NCI-H128 (cell line): ENCODE data around the gene P2RX2.

Experiments used
- DNase-seq: peaks from one replicate; lab custom pipeline; 2025; ENCODE audit not compliant: unreplicated experiment; lab: John Stamatoyannopoulos, UW

P2RX2 gene

DNA sequence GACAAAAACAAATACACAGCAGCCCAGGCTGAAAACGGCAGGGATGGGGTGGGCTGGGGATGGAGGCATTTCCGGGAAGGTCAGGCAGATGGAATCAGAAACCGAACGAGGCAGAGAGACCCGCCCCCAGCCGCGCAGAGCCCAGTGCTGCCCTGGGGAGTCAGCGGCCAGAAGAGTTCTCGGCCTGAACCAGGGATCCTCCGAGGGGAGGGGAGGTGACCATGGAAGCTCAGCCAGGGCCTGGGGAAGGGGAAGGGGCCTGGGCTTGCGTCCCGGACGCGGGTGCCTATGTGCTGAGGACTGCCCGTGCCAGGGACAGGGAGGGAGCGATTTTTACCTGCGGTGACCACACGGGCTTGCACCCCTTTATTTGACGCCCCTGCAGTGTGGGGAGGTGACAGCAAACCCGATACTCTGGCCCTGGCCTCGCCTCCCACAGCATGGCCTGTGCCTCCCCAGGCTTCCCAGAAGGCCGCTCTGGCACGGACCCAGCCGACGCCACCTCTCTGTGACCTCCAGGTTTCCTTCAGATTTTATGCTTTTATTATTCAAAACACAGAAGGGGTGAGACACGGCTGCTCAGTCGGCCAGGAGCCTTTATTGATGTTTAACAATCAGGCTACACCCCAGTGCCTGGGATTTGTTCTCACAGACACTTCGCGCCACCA is 15.9 kb upstream of the P2RX2 start:
- no peak for DNase-seq

- no peak for DNase-seq
Observed at GRCh38 chr12:132603240-132604150, 15.1 kb upstream of the P2RX2 start.

DNA sequence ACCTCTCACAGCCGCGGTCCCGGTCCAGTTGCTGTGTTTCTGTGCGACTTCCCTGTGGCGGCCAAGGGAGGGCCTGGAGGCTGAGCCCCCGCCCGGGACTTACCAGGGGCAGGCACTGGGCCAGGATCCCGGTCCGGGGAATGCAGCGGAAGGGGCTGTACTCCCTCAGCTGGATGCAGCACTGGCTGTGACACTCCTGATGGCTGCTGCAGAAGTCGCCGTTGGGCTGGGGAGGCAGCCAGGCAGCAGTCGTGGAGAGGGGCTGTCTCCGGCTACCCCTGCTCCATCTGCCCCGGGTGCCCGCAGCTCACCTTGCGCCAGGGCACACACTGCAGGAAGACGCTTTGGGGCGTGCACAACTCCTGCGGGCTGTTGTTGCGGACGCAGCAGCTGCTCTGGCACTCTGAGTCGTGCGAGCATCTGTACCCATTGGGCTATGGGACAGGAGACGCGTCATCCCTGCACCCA is 14.4 kb upstream of the P2RX2 start:
- no peak for DNase-seq

- no peak for DNase-seq
Observed at GRCh38 chr12:132604668-132605441, 13.7 kb upstream of the P2RX2 start.

DNA sequence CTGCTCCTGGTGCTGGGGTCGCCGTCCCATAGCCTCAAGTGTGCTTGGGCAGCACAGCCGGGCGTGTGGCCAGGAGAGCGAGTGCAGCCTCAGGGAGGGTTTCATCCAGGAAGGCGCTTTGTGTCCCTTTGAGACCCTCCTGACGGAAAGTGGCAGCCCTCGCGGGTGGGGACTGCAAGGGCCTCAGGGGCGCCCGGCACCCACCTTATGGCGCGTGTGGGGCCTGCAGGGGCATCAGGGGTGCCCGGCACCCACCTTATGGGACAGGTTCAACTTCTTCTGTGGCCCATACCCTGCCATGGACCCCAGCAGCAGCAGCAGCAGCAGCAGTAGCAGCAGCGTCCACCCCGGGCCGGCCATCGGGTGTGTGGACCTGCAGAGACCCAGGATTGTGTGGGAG is 12.7 kb upstream of the P2RX2 start:
- DNase-seq = no peak

DNA sequence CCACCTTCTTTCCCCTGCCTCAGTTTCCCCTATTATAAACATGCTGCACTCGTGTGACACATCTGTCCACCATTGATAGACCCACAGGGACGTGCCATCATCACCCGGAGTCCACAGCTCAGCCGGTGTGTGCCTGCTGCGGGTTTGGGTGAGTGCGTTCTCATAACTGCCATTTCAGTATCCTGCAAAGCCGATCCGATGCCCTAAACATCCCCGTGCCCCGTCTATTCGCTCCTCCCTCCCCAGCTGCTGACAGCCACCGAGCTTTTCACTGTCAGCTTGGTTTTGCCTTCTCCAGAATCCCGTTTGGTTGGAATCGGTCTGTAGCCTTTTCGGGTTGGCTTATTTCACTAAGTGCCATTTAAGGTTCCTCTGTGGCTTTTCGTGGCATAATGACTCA is 12.1 kb upstream of the P2RX2 start:
- DNase-seq = no peak

GRCh38 chr12:132606927-132607326 is 11.6 kb upstream of the P2RX2 start:
- no peak for DNase-seq

- DNase-seq = no peak
Observed at GRCh38 chr12:132608231-132609171, 10.1 kb upstream of the P2RX2 start.

- no peak for DNase-seq
Observed at GRCh38 chr12:132610051-132610759, 8.4 kb upstream of the P2RX2 start, which contains the start of gene LRCOL1. Gene LRCOL1, minus strand, starts transcription at chr12:132610582. Its CDS starts 4,331 bp downstream, at chr12:132606251.

- DNase-seq = no peak
Observed at GRCh38 chr12:132610866-132611602, 7.5 kb upstream of the P2RX2 start.

DNA sequence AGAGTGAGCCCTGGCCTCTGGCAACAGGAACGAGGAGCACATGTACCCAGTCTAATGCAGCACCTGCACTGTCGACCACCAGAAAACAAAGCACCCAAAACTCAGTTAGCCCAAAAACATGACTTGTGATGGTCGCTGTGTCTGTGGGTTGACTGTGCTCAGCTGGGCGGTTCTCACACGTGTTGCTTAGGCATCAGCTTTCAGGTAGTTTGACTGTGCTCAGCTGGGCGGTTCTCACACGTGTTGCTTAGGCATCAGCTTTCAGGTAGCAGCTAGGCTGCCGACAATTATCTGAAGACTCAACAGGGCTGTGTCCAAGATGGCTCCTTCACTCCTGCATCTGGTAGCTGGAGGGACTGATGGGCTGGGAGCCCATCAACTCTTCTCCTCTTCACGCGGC is 7.0 kb upstream of the P2RX2 start:
- no peak for DNase-seq

DNA sequence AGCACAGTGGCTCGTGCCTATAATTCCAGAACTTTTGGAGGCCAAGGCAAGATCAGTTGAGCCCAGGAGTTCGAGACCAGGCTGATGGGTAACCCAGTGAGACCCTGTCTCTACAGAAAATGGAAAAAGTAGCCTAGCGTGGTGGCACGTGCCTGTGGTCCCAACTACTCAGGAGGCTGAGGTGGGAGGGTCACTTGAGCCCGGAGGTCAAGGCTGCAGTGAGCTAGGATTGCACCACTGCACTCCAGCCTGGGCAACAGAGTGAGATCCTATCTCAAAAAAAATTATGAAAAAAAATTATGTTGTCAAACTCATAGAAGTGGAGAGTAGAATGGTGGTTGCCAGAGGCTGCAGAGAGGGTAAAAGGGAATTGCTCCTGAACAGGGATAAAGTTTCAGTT is 4.5 kb upstream of the P2RX2 start:
- no peak for DNase-seq

DNA sequence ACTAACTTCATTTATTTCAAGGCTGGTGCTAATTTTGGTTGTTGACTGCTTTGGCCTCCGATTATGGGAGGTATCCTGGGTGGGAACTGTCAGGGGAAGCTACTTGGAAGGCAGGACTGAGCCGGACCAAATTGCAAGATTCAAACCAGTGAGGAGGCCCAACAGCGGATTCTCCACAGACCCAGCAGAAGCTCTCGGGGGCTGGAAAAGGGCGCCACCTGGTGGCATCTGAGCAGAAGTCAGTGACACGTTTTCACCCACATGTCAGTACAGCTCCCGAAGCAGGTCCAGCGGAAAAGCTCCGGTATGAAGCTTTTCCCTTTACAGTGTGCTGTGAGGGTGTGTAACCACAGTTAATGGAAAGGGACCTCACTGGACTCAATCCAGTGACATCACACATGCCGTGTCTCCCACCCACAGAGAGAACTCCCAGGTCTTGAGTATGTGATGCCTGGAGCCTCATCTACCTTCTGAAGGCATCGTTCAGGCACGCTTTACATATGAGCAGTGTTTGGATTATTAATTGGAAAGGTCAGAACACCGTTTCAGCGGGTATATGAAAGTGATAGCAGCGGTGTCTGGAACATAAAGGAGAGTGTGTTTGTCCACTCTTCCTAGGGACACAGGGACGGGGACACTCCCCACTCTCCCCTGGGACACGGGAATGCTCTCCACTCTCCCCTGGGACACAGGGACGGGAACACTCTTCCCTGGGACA is 3.6 kb upstream of the P2RX2 start:
- DNase-seq = peak; percentile 81

DNA sequence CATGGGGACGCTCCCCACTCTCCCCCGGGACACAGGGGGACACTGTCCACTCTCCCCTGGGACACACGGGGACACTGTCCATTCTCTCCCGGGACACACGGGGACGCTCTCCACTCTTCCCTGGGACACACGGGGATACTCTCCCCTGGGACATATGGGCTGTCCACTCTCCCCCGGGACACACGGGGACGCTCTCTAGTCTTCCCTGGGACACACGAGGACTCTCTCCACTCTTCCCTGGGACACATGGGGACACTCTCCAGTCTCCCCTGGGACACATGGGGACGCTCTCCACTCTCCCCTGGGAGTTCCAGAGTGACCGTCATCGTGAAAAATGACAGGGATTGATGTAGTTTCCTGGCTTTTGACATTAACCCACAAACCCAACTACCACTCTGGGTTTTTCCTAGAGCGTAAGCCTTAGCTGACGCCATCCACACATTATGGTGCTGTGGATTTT is 3.0 kb upstream of the P2RX2 start:
- DNase-seq = no peak

DNA sequence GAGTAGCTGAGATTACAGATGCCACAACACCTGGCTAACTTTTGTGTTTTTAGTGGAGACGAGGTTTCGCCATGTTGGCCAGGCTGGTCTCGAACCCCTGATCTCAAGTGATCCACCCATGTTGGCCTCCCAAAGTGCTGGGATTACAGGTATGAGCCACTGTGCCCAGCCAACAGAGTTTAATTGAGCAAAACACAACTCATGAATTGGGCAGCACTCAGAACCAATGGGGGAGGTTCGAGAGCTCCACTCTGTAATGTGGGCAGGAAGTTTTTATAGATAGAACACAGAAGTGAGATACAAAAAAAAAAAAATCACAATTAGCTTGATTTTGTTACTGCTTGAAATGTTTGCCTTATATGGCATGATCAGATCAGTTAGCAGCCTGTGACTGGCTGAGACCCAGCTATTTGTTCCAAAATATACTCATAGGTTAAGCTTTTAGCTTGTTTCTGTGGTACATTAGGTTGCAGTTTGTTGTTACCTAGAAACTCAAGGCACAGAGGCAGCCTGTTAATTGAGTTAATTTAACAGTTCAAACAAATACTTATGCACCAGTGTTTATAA is 1.4 kb upstream of the P2RX2 start:
- DNase-seq = no peak

DNA sequence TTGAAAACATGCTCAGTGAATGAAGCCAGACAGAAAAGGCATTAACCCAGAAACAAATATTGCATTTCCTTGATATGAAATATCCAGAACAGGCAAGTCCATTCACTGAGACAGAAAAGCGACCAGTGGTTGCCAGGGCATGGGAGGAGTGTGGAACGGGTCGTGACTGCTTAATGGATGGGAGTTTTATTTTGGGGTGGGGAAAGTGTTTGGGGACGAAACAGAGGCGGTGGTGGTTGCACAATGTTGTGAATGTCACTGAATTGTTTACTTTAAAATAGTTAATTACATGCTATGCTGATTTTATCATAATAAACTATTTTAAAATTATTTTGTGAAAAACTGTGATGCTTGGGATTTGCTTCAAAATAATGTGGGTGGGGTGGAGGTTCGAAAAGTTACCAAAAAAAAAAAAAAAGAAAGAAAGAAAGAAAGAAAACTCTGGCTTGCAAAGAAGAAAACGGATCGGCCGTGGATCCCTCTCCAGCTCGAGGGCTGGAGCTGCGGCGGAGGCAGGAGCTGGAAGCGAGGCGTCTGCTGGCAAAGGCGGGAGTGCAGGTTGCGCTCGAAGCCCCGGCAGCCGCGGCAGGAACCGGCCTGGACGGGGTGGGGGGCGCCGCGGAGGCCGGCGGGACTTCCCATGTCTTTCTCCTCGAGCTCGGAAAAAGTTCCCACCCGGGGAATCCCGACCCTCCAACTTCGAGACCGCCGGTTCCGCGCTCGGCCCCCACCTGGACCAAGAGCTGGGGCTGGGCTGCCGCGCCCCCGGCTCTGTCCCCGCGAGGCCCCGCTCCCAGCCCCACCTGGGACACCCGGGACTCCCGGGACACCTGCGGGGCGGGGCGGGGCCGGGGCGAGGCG is 524 bp upstream of the P2RX2 start:
- no peak for DNase-seq

- DNase-seq = no peak
Observed at GRCh38 chr12:132619071-132619385, 452 bp downstream of the P2RX2 start.
